ENCODE results near the gene PAX4. TPM values are rescaled to one million over a fixed set of nuclear protein-coding genes. Genes with fewer than 3 reads are reported as not detected.

PAX4 gene
- polyA plus RNA-seq, 1 donor from 2014 or later = not detected

- Histone ChIP-seq H2AFZ (ENCODE audit: low read depth, low read length) (no peak overlapping the region), H3K9ac (ENCODE audit: low read length) (no peak overlapping the region), H3K4me3 (ENCODE audit: low read length) (no peak overlapping the region), H3K9me3 (ENCODE audit: low read length) (no peaks in the 10 kb centered on the region), H3K9me2 (ENCODE audit: insufficient read depth, low read length) (no peaks in the 10 kb centered on the region), H3K36me3 (ENCODE audit: insufficient read depth, low read length) (no peaks in the 10 kb centered on the region), H3F3A (ENCODE audit: insufficient read depth, low read length, poor library complexity, severe bottlenecking) (no peaks in the 10 kb centered on the region), H3K27me3 (ENCODE audit: insufficient read depth, low read depth, low read length) (peaks cover 3% of the 10 kb centered on the region), H4K20me1 (ENCODE audit: insufficient read depth) (no peaks in the 10 kb centered on the region), H3K27ac (ENCODE audit: low read length) (no peak overlapping the region), H3K4me2 (ENCODE audit: low read length) (no peak overlapping the region), H3K79me2 (replicated peaks; ENCODE audit: insufficient read depth, low read length) (no peaks in the 10 kb centered on the region)
- TF ChIP-seq EZH2 (IDR thresholded peaks at IDR 0.05; ENCODE audit: borderline replicate concordance, insufficient read depth, low read length, poor library complexity, severe bottlenecking) (no peak), REST (IDR thresholded peaks at IDR 0.05; ENCODE audit: borderline replicate concordance) (no peak), SMC3 (conservative IDR thresholded peaks at IDR 0.05; ENCODE audit: poor library complexity) (no peak), POLR2AphosphoS5 (IDR thresholded peaks at IDR 0.05) (no peak), TAF1 (IDR thresholded peaks at IDR 0.05; ENCODE audit: low read depth) (no peak), EP300 (conservative IDR thresholded peaks at IDR 0.05; ENCODE audit: poor library complexity, severe bottlenecking) (no peak), RAD21 (conservative IDR thresholded peaks at IDR 0.05) (no peak), CTCF (IDR thresholded peaks at IDR 0.05; ENCODE audit: poor library complexity, severe bottlenecking) (no peak), MXI1 (conservative IDR thresholded peaks at IDR 0.05; ENCODE audit: poor library complexity, severe bottlenecking) (no peak)
Measured at GRCh38 chr7:127612263-127612662, 5.7 kb downstream of the PAX4 start.

GRCh38 chr7:127609297-127609696 lies 8.6 kb downstream of the PAX4 start:
- H3K9me2 ChIP-seq (ENCODE audit: insufficient read depth, low read length) = no peaks in the 10 kb centered on the region
- no peaks in the 10 kb centered on the region for H3K27me3 ChIP-seq (ENCODE audit: insufficient read depth, low read depth, low read length)
- H3K27ac ChIP-seq (ENCODE audit: low read length) = no peak overlapping the region
- H3K4me3 ChIP-seq (ENCODE audit: low read length) = no peak overlapping the region
- no peaks in the 10 kb centered on the region for H3K36me3 ChIP-seq (ENCODE audit: insufficient read depth, low read length)
- H3K79me2 ChIP-seq (replicated peaks; ENCODE audit: insufficient read depth, low read length) = no peaks in the 10 kb centered on the region
- H3K4me2 ChIP-seq (ENCODE audit: low read length) = no peak overlapping the region
- no peaks in the 10 kb centered on the region for H4K20me1 ChIP-seq (ENCODE audit: insufficient read depth)
- no peak overlapping the region for H3K9ac ChIP-seq (ENCODE audit: low read length)
- no peaks in the 10 kb centered on the region for H3K9me3 ChIP-seq (ENCODE audit: low read length)
- TF ChIP-seq CTCF (IDR thresholded peaks at IDR 0.05; ENCODE audit: poor library complexity, severe bottlenecking) (no peak), RAD21 (conservative IDR thresholded peaks at IDR 0.05) (no peak), REST (IDR thresholded peaks at IDR 0.05; ENCODE audit: borderline replicate concordance) (no peak), EZH2 (IDR thresholded peaks at IDR 0.05; ENCODE audit: borderline replicate concordance, insufficient read depth, low read length, poor library complexity, severe bottlenecking) (no peak), TAF1 (IDR thresholded peaks at IDR 0.05; ENCODE audit: low read depth) (no peak), POLR2AphosphoS5 (IDR thresholded peaks at IDR 0.05) (no peak), EP300 (conservative IDR thresholded peaks at IDR 0.05; ENCODE audit: poor library complexity, severe bottlenecking) (no peak), SMC3 (conservative IDR thresholded peaks at IDR 0.05; ENCODE audit: poor library complexity) (no peak), MXI1 (conservative IDR thresholded peaks at IDR 0.05; ENCODE audit: poor library complexity, severe bottlenecking) (no peak)
- no peaks in the 10 kb centered on the region for H3F3A ChIP-seq (ENCODE audit: insufficient read depth, low read length, poor library complexity, severe bottlenecking)
- no peak overlapping the region for H2AFZ ChIP-seq (ENCODE audit: low read depth, low read length)

All from neural cell (in vitro differentiated cells).